Activated CD4-positive, alpha-beta T cell treated with anti-CD3 and anti-CD28 coated beads, Interleukin-2, amount 50 U/mL, for 4 hours (primary cell): ENCODE data around the gene SLC25A1.
"Not testable (repeated sequence)": the region's sequence is repeated elsewhere in the genome, so short reads cannot be mapped to it uniquely, and the experiment has no call there.

Experiments
- DNase-seq, 2 experiments: peaks; one replicate each; pipeline ENCODE4 v3.0.0-alpha.2; 2020

The SLC25A1 gene

GRCh38 chr22:19158649-19159048 is 19.9 kb downstream of the SLC25A1 start:
- not testable (repeated sequence) for DNase-seq

- DNase-seq, result not testable (repeated sequence)
Observed at GRCh38 chr22:19156109-19156508, 22.4 kb downstream of the SLC25A1 start.

GRCh38 chr22:19152942-19153883 is 25.3 kb downstream of the SLC25A1 start:
- DNase-seq, result no peak

GRCh38 chr22:19151329-19152191 is 27.0 kb downstream of the SLC25A1 start:
- DNase-seq, result no peak

- DNase-seq, result no peak
Observed at GRCh38 chr22:19150482-19151328, 27.8 kb downstream of the SLC25A1 start.

GRCh38 chr22:19149991-19150390 is 28.5 kb downstream of the SLC25A1 start, which contains the start of gene GSC2:
TSS of gene GSC2 (minus strand) at chr22:19150292. CDS start at chr22:19150283, 9 bp downstream.
- no peak for DNase-seq

- no peak for DNase-seq
Observed at GRCh38 chr22:19149047-19149883, 29.3 kb downstream of the SLC25A1 start.

- DNase-seq, result no peak
Observed at GRCh38 chr22:19148417-19149046, 30.0 kb downstream of the SLC25A1 start.

- no peak for DNase-seq
Observed at GRCh38 chr22:19147195-19147780, 31.2 kb downstream of the SLC25A1 start.

- DNase-seq, result no peak
Observed at GRCh38 chr22:19146215-19146968, 32.1 kb downstream of the SLC25A1 start.

- DNase-seq, result peak in 1 of 2 experiments; percentile 16
Observed at GRCh38 chr22:19143967-19144400, 34.6 kb downstream of the SLC25A1 start.

GRCh38 chr22:19143212-19143611 is 35.3 kb downstream of the SLC25A1 start:
- no peak for DNase-seq

- DNase-seq, result no peak
Observed at GRCh38 chr22:19142394-19142793, 36.1 kb downstream of the SLC25A1 start.

GRCh38 chr22:19139974-19140373 is 38.6 kb downstream of the SLC25A1 start:
- DNase-seq, result no peak

GRCh38 chr22:19139001-19139356 is 39.6 kb downstream of the SLC25A1 start:
- DNase-seq, result no peak

GRCh38 chr22:19138217-19139000 is 40.1 kb downstream of the SLC25A1 start:
- no peak for DNase-seq

GRCh38 chr22:19137384-19138216 is 40.9 kb downstream of the SLC25A1 start:
- no peak for DNase-seq

- DNase-seq, result no peak
Observed at GRCh38 chr22:19136915-19137314, 41.6 kb downstream of the SLC25A1 start.
